OCI-M1 (cell line): ENCODE results near the gene GSTM1.

Source experiments
- DNase-seq: peaks from one replicate; lab custom pipeline; 2025; lab: John Stamatoyannopoulos, UW

The GSTM1 gene

DNA sequence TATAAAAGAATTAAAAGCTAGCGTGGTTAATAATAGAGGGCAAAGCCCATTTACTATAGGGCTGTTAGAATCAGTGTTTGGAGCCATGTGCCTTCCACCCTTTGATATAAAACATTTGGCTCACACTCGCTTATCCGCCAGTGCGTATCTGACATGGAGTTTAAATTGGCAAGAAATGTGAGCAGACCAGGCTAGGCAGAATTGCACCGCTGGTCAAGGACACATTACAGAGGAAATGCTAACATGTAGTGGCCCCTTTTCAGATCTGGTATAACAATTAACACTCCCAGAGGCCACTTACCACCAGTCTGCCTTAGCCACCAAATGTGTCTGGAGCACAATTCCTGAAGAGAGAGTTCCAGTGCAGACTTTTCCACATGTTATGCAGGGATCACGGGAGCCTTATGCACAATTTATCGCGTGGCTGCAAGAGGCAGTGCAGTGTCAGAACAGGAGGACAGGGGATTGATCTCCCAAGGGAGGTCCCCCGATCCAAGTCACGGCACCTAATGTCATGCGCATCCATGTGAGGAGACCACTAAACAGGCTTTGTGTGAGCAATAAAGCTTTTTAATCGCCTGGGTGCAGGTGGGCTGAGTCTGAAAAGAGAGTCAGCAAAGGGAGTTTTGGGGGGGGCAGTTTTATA lies 39.2 kb downstream of the GSTM1 start:
- no peak for DNase-seq

DNA sequence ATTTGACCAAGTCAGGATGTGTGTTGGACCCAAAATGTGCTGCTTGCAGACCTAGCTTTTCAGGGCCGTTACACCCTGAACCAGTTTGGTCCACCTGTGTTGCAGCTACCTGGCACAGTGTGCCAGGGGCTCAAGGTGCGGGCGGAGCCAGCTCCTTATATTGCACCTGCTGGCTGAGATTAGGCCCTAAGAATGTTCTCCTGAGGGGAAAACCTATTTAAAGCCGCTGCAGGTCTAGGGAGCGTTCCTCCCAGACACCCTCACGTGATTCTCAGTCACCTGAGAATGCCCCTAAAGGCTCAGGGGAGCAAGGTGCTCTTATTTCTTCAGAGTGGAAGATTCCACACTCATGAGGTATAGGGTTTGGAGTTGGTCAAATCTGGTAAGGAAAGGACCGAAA lies 41.3 kb downstream of the GSTM1 start:
- DNase-seq = no peak

DNA sequence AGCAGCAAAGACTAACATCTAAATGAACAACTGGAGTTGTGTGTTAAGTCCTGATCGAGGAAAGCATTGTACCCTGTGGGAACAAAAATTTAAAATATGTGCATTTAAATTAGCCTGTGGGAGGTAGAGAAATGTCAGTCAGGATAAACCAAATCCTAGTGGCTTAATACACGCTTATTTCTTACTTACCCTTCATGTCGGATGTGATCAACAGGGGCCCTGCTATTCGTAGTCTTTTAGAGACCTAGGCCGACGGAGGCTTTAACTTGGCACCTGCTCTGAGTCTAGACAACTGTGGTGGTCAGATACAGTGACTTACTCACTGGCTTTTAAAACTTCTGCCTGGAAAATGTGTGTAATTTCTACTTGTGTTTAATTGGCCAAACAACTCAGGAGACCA lies 43.0 kb downstream of the GSTM1 start:
- no peak for DNase-seq

DNA sequence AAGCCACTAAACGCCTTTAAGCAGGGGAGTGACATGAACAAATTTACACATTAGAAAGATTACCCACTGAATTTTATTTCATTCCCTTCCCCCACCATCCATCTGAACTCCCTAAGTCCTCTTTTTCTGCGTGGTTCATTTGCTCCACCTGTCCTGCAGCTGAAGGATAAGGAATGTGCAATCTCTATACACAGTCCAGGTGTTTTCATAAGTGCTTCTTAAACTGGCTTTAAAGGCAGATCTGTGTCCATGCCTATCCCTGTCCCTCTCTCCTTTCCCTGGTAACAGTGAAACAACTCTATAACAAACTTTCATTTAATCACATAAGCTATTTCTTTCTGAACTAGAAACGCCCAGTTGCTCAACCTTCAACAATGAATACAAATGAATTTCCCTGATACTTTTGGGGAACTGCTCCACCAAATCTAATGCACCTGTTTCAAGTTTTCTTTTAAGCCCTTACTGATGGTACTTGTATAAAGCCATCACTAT lies 44.8 kb downstream of the GSTM1 start:
- DNase-seq = no peak

DNA sequence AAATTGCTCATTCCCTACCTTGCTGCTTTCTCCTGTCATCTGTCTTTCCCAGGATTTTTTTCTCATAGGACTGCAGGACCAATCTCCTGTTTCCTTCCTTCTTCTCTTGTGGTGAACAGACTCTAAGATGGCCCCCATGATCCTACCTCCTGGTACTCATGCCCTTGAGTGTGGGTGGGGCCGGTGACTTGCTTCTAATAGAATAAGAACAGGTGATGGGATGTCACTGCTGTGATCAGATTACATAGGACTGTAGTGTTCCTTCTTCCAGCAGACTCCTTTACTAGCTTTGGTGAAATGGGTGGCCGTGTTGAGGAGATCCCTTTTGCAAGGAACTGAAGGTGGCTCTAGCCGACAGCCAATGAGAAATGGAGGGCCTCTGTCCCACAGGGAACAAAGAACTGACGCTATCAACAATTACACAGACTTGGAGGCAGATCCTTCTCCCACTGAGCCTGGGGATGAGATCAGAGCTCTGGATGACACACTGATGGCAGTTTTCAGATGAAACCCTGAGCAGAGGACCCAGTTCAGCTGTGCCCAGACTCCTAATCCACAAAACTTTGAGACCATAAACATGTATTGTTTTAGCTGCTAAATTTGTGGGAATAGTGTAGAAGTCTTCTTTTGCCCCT lies 45.7 kb downstream of the GSTM1 start:
- no peak for DNase-seq

DNA sequence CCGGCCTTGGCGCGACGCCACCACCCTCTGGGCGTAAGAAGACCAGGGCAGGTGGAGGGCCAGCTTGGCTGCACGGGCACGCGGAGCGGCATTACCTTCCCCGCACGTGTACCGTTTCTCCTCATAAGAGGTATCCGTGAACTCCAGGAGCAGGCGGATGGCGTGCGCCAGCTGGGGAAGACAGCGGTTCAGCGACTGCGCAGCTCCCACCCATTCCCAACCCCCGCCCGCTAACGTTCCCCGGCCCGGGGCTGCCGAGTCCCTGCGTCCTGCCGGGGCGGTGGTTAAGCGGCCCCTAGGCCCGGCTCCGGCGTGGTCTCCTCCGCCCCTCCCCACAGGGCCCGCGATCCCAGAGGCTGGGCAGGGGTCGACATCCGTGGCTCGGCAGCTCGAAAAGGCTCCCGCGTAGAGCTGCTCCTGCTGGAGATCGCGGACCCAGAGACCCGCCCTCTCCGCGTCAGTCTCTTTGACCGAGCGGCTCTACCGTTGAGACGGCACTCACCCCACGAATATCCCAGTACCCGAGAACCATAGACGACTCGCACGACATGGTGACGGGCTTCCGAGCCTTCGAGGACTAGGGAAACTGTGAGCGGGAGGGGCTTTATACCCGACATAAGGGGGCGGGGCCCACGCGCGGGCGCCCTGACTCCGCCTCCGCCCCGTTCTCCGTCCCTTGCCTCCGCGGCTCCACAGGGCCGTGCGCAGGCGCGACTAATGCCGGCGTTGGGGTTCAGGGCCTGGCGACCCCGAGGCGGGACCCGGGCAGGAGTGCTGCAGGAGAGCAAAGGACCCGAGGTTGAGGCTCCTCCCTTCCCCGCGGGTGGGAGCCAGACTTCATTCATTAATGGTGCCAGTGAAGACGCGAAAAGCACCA lies 52.4 kb downstream of the GSTM1 start:
- DNase-seq = no peak

DNA sequence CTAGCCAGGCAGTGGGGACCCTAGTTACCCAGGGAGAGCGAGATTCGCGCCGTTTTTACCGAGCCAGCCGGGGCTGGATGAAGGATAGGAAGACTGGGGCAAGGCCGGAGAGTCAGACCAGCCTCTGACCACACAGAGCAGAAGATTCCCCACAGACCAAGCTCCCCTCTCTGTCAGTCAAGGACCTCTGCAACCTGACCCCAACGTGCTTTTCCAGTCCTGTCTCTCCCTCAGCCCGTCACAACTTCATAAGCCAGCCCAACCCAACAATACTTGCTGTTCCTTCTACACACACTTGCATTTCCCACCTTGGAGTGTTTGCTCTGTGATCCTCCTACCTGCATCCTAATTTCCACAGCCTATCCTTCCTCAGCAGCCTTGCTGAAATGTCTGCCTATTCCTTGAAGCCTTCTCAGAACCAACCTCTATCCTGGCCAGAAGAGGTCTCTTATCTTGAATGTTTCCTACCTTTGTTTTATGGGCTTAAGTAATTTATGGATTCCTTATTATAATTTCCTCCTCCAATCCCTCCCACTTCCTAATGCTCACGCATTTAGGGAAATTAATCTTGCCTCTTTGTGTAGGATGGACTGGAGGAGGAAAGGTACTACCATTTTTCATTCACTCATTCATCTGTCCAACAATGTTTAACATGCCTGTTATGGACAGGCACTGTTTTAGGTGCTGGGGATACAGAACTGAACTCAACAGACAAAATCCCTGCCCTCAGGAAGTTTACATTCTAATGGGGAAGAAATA lies 53.2 kb downstream of the GSTM1 start, which contains the start of gene GSTM3:
Gene GSTM3, minus strand, starts transcription at position 424 of the 759 bp plus-strand sequence. CDS start 751 bp downstream, outside the sequence.
- no peak for DNase-seq
